ENCODE measurements around the gene LAMTOR2.

DNA sequence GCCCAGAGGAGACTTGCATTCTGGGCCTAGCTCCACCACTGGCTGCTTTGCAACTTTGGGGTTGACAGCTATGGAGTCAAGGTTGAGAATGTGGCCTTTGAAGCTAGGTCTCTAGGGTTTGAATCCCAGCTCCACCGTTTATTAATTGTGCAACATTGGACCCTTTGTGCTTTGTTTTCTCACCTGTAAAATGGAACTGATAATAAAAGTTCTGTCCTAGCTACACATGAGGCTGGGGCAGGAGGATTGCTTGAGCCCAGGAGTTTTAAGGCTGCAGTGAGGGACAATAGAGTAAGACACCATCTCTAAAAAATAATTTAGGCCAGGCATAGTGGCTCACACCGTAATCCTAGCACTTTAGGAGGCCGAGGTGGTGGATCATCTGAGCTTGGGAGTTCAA lies 44.7 kb downstream of the LAMTOR2 start:
- TF ChIP-seq REST (IDR thresholded peaks at IDR 0.05; ENCODE audit: insufficient read depth in 1 of 2, low read depth in 2 of 2, low read length in 2 of 2), result no peak
- no peak for TF ChIP-seq SIN3A (IDR thresholded peaks at IDR 0.05; ENCODE audit: borderline replicate concordance, insufficient read depth, low read length)
- no peak for TF ChIP-seq POLR2AphosphoS5 (IDR thresholded peaks at IDR 0.05; ENCODE audit: low read depth, low read length)
- no peak for TF ChIP-seq TAF1 (IDR thresholded peaks at IDR 0.05; ENCODE audit: borderline replicate concordance, insufficient read depth, low read length)
- TF ChIP-seq FOXP2 (optimal IDR thresholded peaks at IDR 0.05; ENCODE audit: borderline replicate concordance, extremely low read depth, extremely low read length, insufficient read depth), result no peak

All from PFSK-1 (cell line).